ENCODE results near the gene NCKAP5.

GRCh38 chr2:133312038-133312729 lies 256.1 kb downstream of the NCKAP5 start:
- TF ChIP-seq, protein P1, sequence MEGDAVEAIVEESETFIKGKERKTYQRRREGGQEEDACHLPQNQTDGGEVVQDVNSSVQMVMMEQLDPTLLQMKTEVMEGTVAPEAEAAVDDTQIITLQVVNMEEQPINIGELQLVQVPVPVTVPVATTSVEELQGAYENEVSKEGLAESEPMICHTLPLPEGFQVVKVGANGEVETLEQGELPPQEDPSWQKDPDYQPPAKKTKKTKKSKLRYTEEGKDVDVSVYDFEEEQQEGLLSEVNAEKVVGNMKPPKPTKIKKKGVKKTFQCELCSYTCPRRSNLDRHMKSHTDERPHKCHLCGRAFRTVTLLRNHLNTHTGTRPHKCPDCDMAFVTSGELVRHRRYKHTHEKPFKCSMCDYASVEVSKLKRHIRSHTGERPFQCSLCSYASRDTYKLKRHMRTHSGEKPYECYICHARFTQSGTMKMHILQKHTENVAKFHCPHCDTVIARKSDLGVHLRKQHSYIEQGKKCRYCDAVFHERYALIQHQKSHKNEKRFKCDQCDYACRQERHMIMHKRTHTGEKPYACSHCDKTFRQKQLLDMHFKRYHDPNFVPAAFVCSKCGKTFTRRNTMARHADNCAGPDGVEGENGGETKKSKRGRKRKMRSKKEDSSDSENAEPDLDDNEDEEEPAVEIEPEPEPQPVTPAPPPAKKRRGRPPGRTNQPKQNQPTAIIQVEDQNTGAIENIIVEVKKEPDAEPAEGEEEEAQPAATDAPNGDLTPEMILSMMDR (conservative IDR thresholded peaks at IDR 0.05): no peak
- no peak for TF ChIP-seq EZH2 (IDR thresholded peaks at IDR 0.05; ENCODE audit: low read depth)
